HG02938 (cell line): ENCODE results near the gene MATN3.

ENCODE experiments used
- ATAC-seq: cut with Tn5 transposase; IDR thresholded peaks from one replicate; pipeline ENCODE4 v1.9.1; 2021; ENCODE audit warnings: mild to moderate bottlenecking, moderate library complexity; ENCODE audit not compliant: unreplicated experiment

MATN3 gene

DNA sequence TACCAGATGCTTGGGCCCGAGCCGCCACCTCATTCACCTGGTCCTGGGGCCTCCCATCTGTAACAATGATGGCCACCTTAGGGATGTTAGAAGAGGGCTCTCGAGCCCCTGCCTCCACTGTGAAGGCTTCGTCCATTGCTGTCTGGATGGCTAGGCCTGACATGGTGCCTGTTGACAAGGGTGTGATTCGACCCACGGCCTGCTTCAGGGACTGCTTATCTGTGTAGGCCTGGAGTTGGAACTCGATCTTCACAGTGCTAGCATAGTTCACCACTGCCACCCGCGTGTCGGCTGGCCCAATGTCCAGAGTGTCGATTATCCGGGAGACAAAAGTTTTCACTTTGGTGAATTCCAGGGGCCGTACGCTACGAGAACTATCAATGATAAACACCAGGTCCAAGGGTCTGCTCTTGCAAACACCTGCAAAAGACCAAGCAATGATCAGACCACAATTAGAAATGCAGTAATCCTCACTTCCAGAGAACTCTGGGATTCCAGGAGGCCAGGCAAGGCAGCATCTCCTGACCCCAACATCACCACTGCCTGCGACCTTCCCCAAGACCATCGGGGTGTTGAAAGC lies 6.5 kb downstream of the MATN3 start:
- ATAC-seq, result no peak

DNA sequence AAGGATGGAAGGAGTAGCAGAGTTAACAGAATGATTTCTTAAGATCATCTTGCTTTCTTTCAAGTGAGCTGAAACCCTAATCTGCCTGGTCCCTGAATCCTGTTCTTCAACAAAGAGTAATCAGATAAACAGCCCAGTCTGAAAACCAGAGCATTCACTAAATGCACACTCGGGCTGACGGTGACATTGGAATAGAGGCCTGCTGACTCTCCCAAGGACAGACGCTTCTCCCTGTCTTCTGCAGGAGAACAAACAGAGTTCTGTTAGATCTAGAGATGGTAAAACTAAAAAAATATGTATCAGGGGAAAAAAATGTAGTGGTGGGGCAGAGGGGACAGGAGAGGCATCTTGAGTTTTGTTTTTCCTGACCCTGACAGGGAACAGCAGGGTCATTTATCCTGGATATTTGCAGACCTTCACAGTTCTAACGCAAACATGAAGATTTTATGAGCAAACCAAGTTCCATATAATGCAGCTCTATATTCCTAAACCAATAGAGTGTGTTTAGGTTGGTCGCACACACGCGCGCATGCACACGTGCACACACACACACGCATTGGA lies 7.3 kb downstream of the MATN3 start:
- no peak for ATAC-seq

DNA sequence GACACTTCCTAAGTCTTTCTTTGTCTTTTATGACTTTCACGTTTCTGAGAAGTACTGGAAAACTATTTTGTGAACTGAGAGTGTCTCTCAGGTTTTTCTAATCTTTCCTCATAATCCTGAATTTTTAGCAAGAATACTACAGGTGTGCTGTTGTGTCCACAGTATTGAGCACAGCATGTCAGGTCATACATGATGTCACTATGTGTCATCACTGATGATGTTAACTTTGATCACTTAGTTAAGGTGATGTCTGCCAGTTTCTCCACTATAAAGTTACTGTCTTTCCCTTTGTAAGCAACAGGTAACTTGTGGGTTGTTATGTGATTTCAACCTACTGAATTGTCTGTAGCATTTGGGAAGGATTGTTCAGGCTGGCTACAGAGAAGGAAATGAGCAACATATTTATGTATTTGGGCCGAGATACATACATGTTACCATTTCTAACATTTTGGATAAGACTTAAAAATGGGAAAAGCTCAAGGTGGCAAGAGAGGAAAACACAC lies 11.1 kb downstream of the MATN3 start:
- ATAC-seq, result no peak

DNA sequence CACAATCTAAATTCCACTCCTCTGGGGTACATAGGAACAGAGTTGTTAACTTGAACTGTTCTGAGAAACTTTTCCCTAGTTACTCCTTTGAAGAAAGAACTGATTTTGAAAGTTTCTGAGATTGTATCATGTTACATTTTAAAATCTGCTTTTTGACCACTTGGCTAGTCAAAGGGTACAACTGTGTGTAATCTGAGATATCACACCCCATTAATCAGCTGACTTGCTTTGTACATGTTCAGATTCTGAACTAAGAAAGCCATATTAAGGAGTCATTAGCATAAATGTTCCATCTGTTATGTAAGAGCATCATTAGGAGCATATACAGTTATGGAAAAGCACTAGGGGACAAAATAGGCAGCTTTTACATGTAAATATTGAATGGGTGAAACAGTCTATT lies 18.7 kb downstream of the MATN3 start:
- no peak for ATAC-seq

GRCh38 chr2:19991895-19992294 lies 20.6 kb downstream of the MATN3 start:
- ATAC-seq, result no peak

DNA sequence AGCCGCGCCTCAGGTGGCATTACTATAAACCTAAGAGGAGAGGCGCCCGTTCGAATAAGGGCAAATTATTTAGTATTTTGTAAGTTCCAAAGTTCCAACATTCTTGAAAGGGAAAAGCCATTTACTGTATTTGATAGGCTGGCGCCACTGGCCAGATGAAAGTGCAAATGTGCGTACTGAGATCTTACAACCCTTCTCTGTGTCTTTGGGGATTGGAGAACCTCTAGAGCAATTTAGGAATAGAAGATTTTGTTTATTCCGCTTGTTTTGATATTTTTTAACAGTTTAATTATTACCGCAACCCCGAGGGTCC lies 22.1 kb downstream of the MATN3 start:
- ATAC-seq, result no peak

- peak; percentile 76 for ATAC-seq
Observed at GRCh38 chr2:19989667-19990415, 22.6 kb downstream of the MATN3 start, which contains the start of gene WDR35. Gene WDR35 (minus strand): TSS chr2:19990105. CDS start chr2:19990015, 90 bp downstream.

GRCh38 chr2:19989342-19989666 lies 23.2 kb downstream of the MATN3 start:
- no peak for ATAC-seq

DNA sequence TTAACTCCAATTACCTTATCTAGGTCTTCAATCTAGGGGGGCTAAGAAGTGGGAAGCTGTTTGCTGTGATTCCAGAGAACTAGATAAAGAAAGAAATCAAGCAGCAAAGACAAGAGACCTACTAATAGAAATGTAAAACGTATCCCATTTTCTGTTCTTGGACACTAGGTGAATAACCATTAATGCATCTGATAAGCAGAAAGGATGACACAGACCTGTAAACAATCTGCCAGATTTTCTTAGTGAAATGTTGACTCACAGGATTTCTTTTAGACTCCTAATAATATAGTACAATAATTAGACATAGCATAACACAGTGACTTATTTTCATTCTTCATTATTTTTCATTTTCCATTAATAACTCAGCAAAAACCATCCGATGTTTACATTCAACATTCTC lies 23.9 kb downstream of the MATN3 start:
- ATAC-seq, result no peak

DNA sequence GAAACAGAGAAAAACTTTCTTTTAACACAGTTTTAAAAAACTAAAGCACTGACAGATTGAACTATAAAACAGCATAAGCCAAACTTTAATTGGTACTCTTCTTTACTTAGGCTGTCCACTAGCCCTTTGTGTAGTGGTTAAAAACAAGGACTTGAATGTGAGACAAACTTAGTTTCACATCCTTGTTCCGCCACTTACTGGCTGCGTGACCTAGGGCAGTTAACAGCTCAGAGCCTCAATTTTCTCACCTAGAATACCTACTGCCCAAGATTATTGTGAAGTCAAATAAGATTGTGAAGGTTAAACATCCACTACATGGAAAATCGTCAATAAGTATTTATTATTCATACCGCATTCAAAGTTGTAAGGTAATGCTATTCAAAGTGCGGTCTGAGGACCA lies 24.5 kb downstream of the MATN3 start:
- ATAC-seq, result peak; percentile 82

DNA sequence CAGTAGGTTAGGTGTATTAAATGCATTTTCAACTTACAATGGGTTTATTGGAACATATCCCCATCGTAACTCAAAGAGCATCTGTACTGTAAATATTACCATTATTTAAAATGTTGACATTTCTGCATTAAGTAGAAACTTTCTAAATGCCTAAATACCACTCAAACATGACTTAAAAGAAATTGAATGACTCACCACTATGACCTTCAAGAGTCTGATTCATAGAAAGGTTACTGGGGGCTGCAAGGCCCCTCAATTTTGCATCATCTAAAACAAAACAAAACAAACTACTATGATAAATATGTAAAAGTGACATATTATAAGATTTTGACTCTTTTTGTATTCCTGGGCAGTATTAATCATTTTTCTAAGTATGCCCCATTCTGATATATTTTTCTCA lies 30.2 kb downstream of the MATN3 start:
- ATAC-seq, result no peak

- no peak for ATAC-seq
Observed at GRCh38 chr2:19979932-19980331, 32.5 kb downstream of the MATN3 start.

- no peak for ATAC-seq
Observed at GRCh38 chr2:19973466-19973865, 39.0 kb downstream of the MATN3 start.

- no peak for ATAC-seq
Observed at GRCh38 chr2:19971691-19972090, 40.8 kb downstream of the MATN3 start.

GRCh38 chr2:19963386-19963785 lies 49.1 kb downstream of the MATN3 start:
- no peak for ATAC-seq

DNA sequence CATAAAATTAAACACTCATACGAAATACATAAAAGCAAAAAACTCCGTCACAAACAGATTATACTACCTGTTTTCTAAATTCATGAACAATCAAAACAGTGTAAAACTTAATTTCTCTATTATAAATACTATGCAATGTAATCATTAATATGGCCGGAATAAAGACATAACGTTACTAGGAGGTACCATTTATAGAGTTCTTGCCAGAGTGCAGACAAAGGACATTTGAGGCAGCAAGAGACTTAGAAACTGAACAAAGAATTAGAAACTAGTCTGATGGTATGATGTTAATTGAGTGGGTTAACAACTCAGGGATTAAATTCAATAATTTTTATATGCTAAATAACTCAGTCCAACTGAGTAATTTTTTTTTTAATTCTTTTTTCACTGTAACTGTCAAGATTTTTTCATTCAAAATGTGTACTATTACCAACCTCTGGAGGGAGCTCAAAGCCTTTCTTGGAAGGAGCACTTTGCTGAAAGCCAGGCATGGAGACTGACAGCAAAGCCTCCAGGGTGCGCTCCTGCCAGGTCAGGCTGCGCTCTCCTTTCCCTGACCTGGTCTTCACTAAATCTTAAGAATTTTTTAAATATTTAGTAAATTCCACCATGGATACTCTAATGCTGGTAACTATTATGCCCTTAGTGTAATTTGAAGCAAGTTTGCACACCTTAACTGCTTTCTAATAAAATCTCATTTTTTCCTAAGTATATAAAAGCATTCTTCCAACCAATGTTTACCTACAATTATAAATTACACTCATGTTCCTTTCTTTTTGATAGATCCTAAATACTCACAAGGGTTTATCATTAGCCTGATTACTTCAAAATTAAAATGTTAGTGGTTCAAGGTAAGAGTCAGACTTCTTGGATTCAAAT lies 56.7 kb downstream of the MATN3 start:
- ATAC-seq, result no peak

GRCh38 chr2:19949071-19949470 lies 63.4 kb downstream of the MATN3 start:
- no peak for ATAC-seq

- no peak for ATAC-seq
Observed at GRCh38 chr2:19947184-19947940, 65.1 kb downstream of the MATN3 start.

DNA sequence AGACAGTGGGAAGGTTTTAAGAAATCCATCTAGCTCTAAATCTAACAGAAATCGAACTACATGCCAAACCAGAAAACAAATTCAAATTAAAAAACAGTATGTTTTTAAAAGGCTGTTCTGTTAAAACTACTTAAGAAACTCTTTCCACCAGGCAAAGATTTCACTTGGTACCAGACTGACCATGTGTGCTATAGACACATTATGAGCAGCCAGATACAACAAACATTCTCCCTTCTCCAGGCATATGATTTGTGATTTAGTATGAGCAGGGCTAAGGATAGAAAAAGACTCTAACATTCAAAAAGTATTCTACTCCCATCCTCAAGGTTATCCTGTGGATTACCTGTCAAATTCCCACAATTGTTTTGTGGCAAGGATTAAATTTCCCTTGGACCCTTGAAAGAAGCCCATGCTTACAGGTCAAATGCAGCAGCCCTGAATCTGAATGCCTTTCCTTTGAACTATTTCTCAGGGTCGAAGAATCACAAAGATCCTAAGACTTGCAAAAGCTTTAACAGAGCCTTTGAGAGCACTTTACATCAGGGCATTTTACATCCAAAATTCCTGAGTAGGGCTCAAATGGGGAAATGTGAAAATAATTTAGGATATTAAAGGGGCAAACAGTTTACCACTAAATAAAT lies 68.1 kb downstream of the MATN3 start:
- ATAC-seq, result no peak

DNA sequence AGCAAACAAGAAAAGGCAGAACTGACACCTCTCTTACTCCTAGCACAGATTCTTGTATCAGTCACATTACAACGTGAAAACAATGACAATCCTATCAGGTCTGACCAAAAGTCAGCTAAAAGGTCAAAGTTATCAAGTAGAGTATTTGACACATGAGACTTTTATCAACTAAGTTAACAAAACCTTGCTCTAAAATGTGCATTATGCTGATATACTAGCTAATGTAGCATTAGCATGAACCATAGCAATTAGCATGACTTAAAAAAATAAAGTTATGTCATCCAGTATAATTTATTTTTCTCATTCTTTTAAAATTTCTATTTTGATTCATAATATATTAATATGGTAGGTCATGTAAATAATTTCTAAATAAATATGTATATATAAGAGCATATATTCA lies 69.3 kb downstream of the MATN3 start:
- no peak for ATAC-seq
